PC-9 (cell line): Measurements from ENCODE around the gene GSC2.

Source experiments
- EZH2 ChIP-seq: fragments of 200-600 bp; sonication (generic); IDR thresholded peaks from 2 replicates; pipeline ENCODE4 v1.8.0; 2017; ENCODE audit warnings: antibody characterized with exemption, low read depth
- TF ChIP-seq, protein P1 (sequence below): fragments of 200-600 bp; sonication (generic); conservative IDR thresholded peaks from 2 replicates; pipeline ENCODE4 v1.6.1; 2017; ENCODE audit warnings: mixed run types, antibody characterized with exemption, mild to moderate bottlenecking, moderate library complexity

DNA sequence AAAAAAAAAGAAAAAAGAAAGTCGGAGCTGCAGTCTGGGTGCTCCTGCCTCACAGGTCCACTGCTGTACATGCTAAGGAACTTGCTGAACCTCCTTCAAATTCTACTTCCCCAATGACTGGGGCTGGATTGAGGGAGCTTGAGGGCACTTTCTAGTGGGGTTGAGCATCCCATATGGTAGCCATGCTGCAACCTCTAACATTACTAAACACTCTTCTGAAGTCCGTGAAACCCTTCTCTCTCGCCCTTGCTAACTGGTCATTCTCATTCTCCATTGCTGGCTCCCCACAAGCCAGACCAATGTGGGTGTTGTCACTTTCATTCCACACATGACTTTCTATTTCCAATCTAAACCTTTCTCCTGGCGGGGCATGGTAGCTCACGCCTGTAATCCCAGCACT is 6.9 kb downstream of the GSC2 start:
- TF ChIP-seq, protein P1, sequence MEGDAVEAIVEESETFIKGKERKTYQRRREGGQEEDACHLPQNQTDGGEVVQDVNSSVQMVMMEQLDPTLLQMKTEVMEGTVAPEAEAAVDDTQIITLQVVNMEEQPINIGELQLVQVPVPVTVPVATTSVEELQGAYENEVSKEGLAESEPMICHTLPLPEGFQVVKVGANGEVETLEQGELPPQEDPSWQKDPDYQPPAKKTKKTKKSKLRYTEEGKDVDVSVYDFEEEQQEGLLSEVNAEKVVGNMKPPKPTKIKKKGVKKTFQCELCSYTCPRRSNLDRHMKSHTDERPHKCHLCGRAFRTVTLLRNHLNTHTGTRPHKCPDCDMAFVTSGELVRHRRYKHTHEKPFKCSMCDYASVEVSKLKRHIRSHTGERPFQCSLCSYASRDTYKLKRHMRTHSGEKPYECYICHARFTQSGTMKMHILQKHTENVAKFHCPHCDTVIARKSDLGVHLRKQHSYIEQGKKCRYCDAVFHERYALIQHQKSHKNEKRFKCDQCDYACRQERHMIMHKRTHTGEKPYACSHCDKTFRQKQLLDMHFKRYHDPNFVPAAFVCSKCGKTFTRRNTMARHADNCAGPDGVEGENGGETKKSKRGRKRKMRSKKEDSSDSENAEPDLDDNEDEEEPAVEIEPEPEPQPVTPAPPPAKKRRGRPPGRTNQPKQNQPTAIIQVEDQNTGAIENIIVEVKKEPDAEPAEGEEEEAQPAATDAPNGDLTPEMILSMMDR: no peak
- TF ChIP-seq EZH2: no peak
